Kidney tubule cell (primary cell): ENCODE data around the gene PSMG2.

Experiments
- DNase-seq: peaks from one replicate; pipeline ENCODE4 v3.0.0-alpha.2; 2018; ENCODE audit warnings: low spot score

The PSMG2 gene

GRCh38 chr18:12766986-12767433 is 64.2 kb downstream of the PSMG2 start:
- DNase-seq = no peak

DNA sequence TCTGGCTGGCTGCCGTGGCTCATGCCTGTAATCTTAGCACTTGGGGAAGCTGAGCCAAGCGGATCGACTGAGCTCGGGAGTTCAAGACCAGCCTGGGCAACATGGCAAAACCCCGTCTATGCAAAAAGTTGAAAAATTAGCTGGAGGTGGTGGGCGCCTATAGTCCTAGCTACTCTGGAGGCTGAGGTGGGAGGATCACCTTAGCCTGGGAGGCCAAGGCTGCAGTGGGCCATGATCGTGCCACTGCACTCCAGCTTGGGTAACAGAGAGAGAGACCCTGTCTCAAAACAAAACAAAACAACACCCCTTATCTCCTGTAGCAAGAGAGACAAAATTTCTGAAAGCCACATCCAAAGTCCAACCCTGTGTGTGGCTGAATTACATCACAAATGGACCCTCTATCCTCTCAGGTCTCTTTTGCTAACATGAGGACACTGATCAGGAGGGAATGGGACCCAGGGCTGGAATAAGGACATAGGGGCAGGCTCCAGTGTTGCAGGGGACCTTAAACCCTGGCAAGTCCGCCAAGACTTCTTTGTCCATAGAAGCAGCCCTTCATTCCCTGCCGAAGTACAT is 64.8 kb downstream of the PSMG2 start:
- no peak for DNase-seq

- DNase-seq = no peak
Observed at GRCh38 chr18:12768625-12769024, 65.8 kb downstream of the PSMG2 start.

GRCh38 chr18:12769136-12769535 is 66.3 kb downstream of the PSMG2 start:
- no peak for DNase-seq

GRCh38 chr18:12769644-12770440 is 67.0 kb downstream of the PSMG2 start:
- DNase-seq = no peak

DNA sequence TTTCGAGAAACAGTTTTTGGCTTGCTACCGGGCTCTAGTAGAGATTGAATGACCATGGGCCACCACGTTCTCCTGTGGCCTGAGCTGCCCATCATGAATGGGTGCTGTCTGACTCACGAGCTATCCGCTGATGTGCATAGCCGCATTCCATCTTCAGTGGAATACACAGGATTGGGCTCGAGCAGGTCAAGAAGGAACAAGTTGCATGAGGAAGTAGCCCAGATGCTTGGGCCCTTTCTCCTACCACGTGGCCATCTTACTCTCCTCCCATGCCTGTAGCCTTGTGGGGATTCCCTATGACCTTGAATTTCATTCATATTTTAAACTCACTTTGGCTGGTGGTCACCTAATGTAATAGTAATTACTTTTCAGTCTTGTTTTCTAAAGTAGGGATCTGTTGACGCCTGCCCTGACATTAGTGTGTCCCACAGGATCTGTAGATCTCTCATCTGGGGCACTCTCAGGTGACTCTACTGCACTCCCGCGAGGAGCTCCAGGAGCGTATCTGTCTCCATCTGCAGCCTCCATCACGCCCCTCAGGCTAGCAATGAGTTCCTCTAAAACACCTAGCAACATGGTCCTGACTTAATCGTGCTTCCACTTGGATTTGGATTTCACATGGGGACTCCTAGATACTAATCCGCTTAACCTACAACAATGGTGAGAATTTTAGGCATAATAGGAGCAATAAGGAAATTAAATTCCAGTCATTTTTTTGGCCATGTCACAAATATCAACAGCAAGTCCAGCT is 67.8 kb downstream of the PSMG2 start:
- no peak for DNase-seq

GRCh38 chr18:12772111-12772510 is 69.3 kb downstream of the PSMG2 start:
- DNase-seq = no peak

DNA sequence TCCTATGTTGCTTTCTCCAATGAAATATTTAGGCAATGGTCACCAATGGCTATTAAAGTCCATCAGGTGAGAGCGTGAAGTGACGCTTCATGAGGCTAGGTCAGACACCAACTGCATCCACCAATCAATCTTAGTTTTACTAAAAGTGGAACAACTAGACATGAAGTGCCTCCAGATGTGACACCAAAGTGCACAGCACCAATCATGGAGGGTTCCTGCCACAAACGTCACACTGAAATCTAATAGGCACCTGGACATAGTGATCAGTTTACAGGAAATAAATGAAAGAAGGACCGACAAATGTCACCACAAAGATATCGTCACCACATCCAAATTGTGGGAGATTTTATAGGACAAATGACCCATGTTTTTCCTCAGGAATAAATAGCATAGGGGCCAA is 70.5 kb downstream of the PSMG2 start:
- no peak for DNase-seq

DNA sequence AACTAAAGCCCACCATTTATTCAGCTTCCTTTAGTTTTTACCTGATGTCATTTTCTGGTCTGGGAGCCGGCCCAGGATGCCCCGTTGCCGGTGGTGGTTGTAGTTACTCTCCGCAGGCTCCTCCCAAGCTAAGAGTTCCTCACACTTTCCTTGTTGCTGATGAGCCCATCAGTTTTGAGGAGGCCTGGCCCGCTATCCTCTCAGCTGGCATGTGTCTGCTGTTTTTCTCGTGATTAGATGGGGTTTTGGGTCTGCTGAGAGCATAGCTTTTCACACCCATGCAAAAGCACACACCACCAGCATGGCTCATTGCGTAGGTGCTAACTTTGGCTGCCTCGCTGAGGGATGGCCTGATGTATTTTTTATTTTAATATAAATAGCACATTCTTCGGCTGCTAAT is 72.1 kb downstream of the PSMG2 start:
- no peak for DNase-seq
